Activated naive CD8-positive, alpha-beta T cell treated with anti-CD3 and anti-CD28 coated beads, Interleukin-2, amount 50 U/mL, for 16 hours (primary cell): Measurements from ENCODE around the gene PRDM16.

Source experiments
- DNase-seq: peaks from one replicate; pipeline ENCODE4 v3.0.0-alpha.2; 2020; ENCODE audit warnings: low read depth, low spot score

The PRDM16 gene

DNA sequence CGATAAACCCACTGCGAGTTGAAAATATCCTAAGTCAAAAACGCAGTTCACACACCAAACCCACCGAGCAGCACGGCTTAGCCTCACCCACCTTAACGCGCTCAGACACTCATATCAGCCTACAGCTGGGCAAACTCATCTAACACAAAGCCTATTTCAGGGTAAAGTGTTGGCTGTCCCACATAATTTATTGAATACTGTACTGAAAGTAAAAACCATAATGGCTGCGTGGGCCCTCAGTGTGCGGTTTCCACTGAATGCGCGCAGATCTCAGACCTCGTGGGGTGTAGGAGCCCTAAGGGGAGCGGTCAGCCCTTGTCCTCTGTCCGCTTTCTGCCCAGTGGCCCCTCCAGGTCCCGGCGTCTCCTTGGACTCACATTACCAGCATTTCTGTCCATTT, 227.8 kb downstream of the PRDM16 start:
- no peak for DNase-seq

DNA sequence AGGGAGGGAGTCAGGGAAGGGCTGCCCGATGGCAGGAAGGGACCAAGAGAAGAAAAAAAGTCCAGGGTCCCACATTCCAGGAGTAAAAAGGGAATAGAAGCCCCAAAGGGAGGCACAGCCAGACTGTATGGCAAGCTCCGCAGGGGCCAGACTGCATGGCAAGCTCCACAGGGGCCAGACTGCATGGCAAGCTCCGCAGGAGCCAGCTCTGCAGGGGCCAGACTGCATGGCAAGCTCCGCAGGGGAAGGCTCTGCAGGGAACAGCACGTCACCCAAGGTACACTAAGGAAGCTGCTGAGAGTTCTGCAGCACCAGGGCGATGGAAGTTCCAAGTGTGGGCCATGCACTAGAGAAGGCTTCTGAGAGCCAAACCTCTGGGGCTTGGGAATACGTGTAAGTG, 228.8 kb downstream of the PRDM16 start:
- DNase-seq, result no peak

DNA sequence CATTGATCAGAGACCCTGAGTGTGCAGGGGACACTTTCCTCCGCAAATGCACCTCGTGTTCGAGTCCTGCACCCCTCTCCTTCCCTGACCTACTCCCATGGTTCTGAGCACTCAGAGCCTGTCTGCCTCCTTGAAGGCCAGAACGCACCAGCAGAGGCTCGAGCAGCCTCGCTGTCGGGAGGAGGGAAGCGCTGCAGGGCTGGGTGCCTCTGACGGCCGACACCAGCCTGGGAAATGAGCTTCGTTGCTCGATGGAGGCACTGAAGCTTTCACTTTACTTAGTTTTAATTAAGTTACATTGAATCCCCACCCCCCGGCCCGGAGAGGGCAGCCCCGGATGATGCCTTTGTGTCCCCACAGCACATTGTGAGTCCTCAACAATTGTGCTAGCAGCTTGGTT, 229.2 kb downstream of the PRDM16 start:
- DNase-seq, result no peak

DNA sequence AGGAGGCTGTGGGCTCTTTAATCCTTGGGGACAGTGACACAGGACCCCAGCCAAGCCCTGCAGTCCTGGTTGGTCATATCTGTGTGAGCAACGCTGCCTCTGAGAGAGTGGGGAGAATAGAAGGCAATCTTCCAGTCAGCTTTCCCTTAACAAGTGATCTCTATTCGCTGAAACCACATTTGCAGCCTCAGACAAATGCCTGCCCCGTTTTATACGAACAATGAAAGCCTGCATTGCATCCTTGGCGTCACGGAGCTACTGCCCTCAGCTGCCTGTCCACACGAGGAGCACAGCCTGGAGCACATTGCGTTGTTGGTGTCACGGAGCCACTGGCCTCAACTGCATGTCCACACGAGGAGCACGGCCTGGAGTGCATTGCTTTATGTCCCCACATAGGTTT, 235.2 kb downstream of the PRDM16 start:
- no peak for DNase-seq

DNA sequence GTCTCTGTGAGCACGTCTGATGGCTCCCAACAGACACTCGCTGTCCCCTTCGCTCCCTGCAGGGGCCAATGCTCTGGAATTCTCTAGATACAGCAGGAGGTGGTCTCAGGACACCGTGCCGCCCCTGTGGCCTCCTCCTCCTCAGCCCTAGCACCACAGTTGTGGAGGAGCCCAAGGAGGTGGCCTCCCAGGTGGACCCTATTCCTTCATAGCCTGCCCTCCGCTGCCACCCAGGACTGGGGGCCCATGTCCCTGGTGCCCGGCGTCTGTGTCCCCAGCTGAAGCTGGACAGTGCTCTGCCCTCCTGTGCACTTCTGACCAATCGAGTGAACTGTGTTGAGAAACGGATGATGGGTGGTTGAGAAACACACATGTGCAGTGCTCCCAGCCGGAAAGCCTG, 235.7 kb downstream of the PRDM16 start:
- no peak for DNase-seq

DNA sequence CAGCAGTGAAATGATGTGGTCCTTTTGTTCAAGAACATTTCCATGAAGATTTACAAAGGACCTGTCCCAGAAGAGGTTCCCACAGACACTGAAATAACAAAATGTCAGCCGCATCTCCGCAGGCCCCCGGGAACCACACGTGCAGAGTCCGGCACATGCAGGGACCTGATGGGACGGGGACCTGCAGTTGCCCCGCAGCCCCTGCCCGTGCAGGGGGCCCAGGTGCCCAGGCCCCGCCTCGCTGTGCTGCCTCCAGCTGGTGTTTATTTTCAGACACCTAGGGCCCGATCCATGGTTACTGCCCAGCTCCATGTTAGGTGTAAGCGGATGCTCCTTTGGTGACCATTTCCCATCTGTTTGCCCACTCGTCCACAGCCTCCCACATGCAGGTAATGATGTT, 236.2 kb downstream of the PRDM16 start:
- no peak for DNase-seq

DNA sequence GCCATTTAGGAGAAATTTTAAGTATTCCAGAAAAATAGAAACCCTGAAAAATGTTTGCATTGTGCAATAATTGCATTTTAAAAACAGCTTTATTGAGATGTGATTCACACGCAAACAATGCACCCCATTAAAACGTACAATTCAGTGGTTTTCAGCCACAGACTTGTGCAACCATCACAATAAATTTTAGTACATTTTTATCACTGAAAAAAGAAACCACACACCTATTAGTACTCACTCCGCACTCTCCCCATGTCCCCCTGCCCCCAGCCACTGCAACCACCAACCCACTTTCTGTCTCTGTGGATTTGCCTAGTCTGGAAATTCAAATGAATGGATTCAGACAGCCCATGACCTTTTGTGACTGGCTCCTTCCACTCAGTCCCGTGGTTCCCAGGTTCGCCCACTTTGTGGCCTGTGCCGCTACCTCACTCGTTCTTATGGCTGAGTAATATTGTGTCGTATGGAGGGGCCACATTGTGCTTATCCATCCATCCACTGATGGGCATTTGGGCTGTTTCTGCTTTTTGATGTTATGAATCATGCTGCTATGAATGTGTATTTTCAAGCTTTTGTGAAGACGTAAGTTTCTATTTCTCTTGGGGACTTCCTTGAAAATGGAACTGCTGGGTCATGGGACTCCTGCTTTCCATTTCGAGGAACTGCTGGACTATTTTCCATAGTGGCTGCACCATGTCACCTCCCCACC, 237.7 kb downstream of the PRDM16 start:
- DNase-seq, result no peak

DNA sequence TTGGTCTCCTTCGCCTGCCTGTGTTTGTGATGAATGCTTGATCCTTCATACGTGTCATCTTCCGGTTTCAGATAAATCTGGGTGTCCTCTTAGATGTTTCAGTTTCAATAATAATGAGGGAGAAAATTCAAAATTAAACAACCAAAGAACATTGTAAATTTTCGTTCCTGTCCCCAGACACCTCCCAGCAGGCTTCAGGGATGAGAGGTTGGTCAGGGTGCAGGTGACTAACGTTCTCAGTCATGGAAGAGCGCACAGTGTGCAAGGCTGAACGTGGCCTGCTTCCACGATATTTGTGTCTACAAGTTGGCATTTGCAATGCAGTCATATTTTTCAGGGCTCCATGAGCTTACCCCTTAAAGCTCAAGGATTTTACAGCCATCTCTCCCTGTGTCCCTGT, 238.4 kb downstream of the PRDM16 start:
- DNase-seq, result no peak

DNA sequence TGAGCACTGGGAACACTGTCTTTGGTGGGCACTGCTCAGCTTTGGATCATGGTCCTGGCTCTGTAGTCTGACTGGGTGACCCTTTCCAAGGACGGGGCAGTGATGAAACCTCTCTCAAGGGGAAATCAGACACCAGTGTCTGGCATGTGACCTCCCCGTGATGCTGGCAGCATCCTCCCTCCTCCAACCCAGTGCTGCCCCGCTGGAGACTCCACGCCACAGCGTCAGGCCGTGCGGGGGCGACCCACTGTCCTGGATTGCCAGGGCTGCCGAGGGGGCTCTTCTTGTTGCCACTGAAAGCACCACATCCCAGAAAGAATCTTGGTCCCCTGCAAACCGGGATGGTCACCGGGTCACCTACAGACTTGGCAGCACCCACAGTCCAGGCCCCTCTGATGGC, 239.1 kb downstream of the PRDM16 start:
- no peak for DNase-seq

DNA sequence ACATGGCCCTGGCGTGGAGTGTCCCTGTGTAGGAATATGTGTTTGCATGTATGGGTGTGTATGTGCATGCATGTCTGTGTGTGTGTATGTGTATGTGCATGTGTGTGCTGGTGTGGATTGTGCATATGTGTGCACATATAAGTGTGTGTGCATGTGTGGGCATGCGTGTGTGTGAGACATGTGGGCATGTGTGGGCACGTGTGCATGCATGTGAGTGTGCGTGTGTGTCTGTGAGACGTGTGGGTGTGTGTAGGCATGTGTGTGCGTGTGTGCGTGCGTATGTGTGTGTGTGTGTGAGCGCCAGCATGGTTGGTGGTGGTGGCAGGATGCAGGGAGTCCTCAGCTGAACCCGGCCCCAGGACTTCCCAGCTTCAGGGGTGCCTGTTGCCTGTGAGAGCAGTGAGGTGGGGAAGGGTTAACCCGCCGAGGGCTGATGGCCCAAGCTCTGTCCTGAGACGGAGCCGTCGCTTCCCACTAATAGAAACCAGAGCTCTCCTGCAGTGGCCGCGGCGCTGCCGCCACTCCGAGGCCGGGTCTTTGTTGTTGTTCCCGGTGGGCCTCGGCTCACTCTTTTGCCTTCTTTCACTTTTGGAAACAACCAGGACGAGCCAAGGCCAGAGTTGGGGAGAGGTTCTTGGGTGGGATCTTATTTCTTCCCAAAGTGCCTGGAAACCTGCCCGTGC, 241.9 kb downstream of the PRDM16 start:
- no peak for DNase-seq

DNA sequence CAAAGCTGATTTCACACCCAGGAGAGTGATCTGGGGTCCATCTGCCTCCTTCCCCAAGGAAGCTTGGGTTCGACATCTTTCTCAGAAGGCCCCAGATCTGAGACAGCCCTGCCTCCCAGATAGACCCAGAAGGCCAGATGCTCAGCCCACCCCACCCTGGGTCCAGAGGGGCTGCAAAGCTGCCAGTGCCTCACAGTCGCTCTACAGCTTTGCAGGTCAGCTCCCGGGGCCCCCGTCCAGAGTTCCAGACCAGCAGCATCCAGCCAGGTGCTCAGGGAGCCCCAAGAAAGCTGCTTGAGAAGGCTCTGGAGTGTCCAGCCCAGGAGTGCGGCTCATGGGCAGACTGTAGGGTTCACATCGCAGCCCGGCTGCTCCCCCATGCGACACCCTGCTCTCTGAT, 242.7 kb downstream of the PRDM16 start:
- DNase-seq, result no peak

DNA sequence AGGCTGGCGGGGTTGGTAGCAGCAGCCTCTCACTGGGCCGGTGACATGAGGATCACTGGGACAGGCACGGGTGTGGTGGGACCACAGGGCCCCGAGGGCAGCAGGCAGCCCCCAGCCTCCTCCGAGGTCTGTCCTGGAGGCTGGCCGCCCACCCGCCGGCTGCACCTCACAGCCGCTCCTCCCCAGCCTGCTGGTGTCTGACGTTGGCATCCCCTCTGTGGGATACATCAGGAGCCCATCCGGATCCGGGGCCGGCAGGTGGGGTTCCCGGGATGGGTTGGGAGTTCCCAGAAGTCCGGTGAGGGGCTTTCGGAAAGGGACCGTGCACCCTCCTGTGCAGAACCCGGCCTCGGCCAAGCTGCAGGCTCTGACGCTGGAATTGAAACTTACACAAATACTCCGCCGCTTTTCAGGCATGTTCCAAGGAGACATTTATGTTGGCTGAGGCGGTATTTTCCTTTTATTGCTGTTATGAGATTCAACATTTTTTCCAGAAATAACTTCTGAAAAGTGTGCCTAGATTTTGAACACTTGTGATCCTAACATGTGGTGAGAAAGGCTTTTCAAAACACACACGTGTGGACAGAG, 243.4 kb downstream of the PRDM16 start:
- no peak for DNase-seq

DNA sequence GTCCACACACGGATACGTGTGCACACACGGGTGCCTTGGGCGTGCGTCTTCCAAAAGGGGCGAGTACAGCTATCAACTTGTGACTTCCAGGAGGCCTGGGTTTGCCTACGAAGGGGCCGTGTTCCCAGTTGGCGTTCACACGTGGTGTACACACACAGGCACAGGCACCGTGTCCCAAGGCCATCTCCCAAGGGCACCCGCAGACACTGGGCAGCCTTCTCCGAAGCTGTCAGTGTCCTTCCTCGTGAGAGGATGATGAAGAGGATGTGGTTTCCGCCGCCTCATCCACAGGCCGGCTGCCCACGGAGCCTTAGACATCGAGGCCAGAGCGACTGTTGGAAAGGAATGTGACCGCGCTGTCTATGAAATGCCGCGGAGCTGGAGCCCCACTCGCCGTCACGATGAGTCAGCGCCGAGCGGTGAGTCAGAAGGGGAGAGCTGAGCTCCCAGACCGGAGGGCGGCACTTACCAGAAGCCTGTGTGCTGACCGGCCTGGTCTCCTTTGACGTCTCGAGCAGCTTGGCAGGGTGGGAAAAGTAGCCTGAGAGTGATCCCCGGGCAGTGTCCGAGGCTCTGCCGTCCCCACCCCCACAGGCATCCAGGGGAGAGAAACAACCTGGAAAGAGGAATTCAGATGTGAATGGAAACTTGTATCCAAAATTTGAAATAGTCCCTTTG, 244.0 kb downstream of the PRDM16 start:
- DNase-seq, result peak; percentile 7

DNA sequence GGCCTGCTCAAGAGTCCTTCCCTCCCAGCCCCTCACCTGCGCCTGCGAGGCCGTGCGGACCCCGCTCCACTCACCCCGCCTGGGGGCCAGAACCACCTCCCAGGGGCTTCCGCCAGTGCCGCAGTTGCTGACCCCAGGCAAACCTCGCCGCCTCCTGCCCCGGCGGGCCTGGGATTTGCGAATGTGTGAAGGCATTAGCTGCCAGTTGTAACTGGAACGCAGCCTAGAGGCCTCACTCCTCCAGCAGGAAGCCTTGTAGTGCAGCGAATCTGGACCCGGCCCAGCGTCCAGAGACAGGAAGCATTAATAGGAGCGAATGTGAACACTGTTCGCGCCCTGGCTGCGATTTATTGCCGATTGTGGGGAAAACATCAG, 244.6 kb downstream of the PRDM16 start:
- no peak for DNase-seq

DNA sequence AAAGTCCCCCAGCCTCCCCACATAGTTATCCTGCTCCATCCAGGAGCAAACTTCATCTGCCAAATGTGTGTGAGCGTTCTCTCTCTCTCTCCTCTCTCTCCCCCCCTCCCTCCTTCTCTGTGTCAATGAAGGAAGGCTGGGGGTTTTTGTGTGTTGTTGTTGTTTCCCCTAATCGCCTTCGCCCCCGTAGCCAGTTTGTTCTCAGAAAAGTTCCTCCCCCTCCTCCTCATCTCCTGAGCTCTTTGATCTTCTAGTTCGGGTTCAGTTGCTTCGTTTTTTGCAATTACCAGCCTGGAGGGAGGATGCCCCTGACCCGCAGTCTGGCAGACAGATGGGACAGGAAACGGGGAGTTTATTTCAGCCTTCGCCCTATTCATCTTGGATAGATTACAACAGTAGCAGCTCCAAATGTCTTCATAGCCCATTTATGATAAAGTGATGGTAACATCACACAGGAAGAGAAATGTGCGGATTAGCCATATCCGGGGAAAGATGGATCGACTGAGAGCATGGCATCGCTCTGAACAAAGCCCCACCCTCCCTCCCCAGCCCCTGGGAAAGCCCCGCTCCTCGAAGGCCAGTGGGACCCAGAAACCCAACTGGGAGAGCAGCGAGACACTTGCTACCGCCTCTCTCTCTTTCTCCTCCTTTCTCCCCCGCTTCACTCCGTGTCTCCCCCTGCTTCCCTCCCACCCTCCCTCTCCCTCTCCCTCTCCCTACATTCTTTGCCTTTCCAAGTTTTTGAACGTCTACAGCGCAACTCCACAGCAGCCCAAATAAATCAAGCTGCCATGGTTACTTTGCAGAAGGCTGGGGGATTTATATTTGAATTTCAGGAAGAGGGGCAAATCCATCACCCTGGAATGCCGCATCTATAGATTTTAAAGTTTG, 245.7 kb downstream of the PRDM16 start:
- no peak for DNase-seq

DNA sequence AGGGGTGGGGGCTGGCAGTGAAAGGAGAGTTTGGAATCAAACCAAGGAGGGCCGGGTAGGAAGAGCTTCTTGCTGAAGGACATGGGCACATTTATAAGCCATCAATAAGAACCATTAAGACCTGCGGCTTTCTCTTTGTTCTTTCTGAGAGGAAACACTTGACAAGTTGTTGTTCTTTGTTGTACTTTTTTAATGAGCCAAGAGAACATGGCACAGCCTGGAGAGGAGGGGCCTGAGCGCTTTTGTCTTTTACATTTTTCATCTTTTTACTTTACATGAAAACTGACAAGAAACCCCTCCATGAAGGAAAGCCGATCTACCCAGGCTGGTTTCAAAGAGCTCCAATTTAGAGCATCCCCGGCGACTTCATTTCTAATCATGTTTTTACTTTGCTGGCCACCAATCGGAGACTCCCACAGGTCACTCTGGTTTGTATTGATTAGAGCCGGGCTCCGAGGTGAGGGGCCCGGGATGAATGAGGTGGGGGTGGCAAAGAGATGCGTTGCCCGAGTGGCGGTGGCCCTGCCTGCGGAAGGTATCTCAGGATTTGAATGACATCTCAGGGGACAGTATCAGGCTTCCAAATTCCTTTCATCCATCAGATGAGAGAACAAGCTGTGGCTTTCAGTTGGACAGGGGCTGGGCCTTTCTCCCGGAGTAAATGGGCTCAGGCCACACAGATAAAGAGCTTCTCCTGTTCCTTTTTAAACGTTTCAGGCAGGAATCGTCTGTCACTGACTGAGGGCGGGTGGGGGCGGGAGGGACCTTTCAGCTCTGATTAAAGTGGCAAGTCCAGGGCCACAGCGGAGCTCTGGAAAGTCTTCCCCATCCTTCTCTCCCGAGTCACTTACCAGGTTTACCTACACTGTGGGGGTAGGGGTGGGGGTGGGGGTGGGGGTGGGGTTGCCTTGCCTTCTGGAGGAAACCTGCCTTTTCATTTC, 246.7 kb downstream of the PRDM16 start:
- no peak for DNase-seq

DNA sequence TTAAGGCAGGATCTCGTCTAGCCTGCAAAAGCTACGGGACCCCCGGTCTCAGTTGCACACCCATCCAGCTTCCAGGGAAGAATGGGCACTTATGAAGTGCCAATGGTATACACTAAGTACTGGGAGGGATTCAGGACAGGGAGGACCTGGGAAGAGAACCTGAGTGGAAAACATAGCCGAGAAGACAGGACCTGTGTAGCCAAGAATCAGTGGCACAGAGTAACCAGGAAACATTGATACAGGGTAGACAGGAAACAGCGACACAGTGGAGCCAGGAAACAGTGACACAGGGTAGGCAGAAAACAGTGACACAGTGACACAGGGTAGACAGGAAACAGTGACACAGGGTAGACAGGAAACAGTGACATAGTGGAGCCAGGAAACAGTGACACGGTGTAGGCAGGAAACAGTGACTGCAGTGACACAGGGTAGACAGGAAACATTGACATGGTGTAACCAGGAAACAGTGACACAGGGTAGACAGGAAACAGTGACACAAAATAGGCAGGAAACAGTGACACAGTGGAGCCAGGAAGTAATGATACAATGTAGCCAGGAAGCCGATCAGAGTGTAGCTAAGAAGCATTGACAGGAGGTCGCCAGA, 247.4 kb downstream of the PRDM16 start:
- DNase-seq, result no peak

DNA sequence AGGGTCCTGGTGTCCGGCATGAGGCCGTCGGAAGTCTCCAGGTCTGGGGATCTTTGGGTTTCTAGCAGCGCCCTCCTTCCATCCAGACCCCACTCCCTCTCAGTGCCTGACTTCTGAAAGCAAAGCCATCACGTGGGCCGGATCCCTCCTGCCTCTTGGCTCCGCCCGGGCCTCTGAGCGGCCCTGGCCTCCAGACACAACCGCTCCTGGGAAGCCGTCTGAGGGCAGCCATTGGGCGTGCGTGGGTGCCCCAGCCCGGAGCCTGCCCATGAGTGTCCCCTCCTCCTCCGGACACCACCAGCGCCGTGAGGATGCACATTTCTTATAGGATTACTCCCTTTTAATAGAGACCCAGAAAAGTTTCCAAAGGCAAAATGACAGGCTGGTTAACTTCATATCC, 248.5 kb downstream of the PRDM16 start:
- no peak for DNase-seq

DNA sequence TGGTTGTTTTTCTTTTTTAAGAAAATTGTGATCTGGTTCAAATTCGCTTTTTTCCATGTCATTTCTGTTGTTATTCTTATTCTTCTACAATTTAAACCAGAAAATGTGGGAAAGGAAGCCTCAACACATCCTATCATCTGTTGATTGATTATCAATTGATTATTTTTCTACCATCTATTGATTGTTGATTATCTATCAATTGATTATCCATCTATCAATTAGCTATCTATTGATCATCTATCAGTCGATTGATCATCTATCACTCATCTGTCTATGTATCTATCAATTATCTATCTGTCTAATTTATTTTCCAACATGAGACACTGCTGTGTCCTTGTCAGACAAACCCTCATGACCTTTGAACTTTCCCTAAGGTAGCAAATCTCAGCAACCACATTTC, 249.3 kb downstream of the PRDM16 start:
- DNase-seq, result no peak

DNA sequence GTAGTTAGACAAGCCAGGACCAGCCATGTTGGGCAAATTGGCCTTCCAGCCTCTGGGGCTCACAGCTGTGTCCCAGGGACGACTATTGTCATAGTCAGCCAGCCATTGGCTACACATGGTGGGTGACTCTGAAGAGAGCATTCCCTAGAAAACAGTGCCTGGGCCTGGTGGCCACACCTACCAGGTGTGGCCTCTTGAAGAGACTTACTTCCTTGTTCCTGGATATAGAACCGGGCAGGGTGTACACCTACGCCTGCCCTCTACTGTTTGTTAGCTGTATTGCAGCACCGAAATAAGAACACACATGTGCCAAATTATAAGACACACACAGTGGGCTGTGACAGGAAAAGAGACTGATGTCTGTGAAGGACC, 250.9 kb downstream of the PRDM16 start:
- no peak for DNase-seq
